HG03439 (cell line): Measurements from ENCODE around the gene DNASE2B.

Source experiments
- ATAC-seq: cut with Tn5 transposase; IDR thresholded peaks from one replicate; pipeline ENCODE4 v1.9.1; 2021; ENCODE audit warnings: mild to moderate bottlenecking, moderate library complexity; ENCODE audit not compliant: unreplicated experiment

The DNASE2B gene

GRCh38 chr1:84398175-84399155, at the start of gene DNASE2B:
TSS of gene DNASE2B (plus strand) at chr1:84398484. CDS start at chr1:84398565, 81 bp downstream.
- no peak for ATAC-seq

GRCh38 chr1:84348759-84349158, 49.5 kb upstream of the DNASE2B start:
- no peak for ATAC-seq

GRCh38 chr1:84350104-84350503, 48.2 kb upstream of the DNASE2B start:
- ATAC-seq: no peak

- no peak for ATAC-seq
These were observed 47.7 kb upstream of the DNASE2B start for GRCh38 chr1:84350550-84350949.

- ATAC-seq: no peak
These were observed 45.8 kb upstream of the DNASE2B start for GRCh38 chr1:84352298-84353106.

GRCh38 chr1:84353695-84354094, 44.6 kb upstream of the DNASE2B start:
- no peak for ATAC-seq

GRCh38 chr1:84355556-84355955, 42.7 kb upstream of the DNASE2B start:
- no peak for ATAC-seq

GRCh38 chr1:84356881-84357280, 41.4 kb upstream of the DNASE2B start:
- ATAC-seq: no peak

- no peak for ATAC-seq
These were observed 39.6 kb upstream of the DNASE2B start for GRCh38 chr1:84358695-84359094.

- no peak for ATAC-seq
These were observed 38.0 kb upstream of the DNASE2B start for GRCh38 chr1:84360316-84360715.

GRCh38 chr1:84361796-84362195, 36.5 kb upstream of the DNASE2B start:
- ATAC-seq: no peak

- no peak for ATAC-seq
These were observed 35.3 kb upstream of the DNASE2B start for GRCh38 chr1:84363019-84363418.

- ATAC-seq: no peak
These were observed 34.7 kb upstream of the DNASE2B start for GRCh38 chr1:84363622-84364021.

GRCh38 chr1:84365225-84366221, 32.8 kb upstream of the DNASE2B start:
- no peak for ATAC-seq

- no peak for ATAC-seq
These were observed 31.5 kb upstream of the DNASE2B start for GRCh38 chr1:84366786-84367185.

GRCh38 chr1:84367219-84367618, 31.1 kb upstream of the DNASE2B start:
- no peak for ATAC-seq

GRCh38 chr1:84368441-84368840, 29.8 kb upstream of the DNASE2B start:
- ATAC-seq: no peak

GRCh38 chr1:84370266-84370665, 28.0 kb upstream of the DNASE2B start:
- no peak for ATAC-seq

GRCh38 chr1:84370831-84371394, 27.4 kb upstream of the DNASE2B start:
- no peak for ATAC-seq
